HUDEP-2 (cell line): ENCODE results near the gene PSORS1C1.
"Not testable (repeated sequence)": the region's sequence is repeated elsewhere in the genome, so short reads cannot be mapped to it uniquely, and the experiment has no call there.

Experiments
- DNase-seq, 76 experiments: peaks; one replicate each; lab custom pipeline; 2025; ENCODE audit not compliant: unreplicated experiment in 76 of 76; lab: John Stamatoyannopoulos, UW

The PSORS1C1 gene

DNA sequence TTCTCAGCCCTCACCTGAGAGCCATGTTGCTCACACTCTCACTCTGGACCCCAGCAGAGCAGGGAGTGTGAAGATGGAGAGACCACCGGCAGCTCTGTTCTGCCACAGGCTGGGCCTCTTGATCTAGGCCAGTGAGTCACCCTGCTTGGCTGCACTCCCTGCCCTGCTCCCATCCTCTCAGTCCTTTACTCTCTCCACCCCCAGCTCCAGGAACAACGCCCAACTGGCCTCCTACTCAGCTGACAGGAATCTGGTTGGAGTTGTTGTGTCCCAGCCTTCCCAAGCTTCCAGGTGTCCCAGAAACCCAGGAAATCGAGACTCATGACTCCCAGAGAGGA, at the start of gene PSORS1C1:
PSORS1C1 (plus strand) TSS at position 260 of the 338 bp plus-strand sequence. CDS start 14,833 bp downstream, outside the sequence.
- DNase-seq = peak in 3 of 76 experiments; percentile 15 to 27 (median 21)

GRCh38 chr6:31065556-31065955, 49.0 kb upstream of the PSORS1C1 start:
- no peak for DNase-seq

DNA sequence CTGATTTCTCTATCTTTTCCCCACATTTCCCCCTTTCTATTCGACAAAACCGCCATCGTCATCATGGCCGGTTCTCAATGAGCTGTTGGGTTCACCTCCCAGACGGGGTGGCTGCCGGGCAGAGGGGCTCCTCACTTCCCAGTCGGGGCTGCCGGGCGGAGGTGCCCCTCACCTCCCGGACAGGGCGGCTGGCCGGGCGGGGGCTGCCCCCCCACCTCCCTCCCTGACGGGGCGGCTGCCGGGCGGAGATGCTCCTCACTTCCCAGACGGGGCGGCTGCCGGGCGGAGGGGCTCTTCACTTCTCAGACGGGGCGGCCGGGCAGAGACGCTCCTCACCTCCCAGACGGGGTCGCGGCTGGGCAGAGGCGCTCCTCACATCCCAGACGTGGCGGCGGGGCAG, 47.6 kb upstream of the PSORS1C1 start:
- DNase-seq = not testable (repeated sequence)

DNA sequence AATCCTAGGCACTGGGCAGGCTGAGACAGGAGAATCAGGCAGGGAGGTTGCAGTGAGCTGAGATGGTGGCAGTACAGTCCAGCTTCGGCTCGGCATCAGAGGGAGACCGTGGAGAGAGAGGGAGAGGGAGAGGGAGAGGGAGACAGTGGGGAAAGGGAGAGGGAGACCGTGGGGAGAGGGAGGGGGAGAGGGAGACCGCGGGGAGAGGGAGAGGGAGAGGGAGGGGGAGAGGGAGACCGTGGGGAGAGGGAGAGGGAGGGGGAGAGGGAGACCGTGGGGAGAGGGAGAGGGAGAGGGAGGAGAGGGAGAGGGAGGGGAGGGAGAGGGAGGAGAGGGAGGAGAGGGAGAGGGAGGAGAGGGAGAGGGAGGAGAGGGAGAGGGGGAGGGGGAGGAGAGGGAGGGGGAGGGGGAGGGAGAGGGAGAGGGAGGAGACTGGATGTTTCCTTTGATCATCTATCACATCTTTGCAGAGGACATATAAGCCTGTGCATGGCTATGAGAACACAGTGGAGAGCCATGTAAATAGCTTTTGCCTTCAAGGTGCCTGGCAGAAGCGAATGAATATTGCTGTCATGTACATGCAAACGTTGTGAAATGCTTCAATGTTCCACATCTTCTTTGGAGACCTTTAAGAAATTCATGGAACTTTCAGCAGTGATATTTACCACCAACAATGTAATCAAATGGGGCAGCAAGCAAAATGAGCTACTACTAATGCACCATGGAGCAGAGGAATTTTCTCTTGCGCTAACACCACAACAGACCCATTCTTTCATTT, 46.5 kb upstream of the PSORS1C1 start:
- DNase-seq = not testable (repeated sequence)

- peak in 69 of 76 experiments; percentile 10 to 83 (median 58) for DNase-seq
Observed at GRCh38 chr6:31068669-31069340, 45.8 kb upstream of the PSORS1C1 start.

DNA sequence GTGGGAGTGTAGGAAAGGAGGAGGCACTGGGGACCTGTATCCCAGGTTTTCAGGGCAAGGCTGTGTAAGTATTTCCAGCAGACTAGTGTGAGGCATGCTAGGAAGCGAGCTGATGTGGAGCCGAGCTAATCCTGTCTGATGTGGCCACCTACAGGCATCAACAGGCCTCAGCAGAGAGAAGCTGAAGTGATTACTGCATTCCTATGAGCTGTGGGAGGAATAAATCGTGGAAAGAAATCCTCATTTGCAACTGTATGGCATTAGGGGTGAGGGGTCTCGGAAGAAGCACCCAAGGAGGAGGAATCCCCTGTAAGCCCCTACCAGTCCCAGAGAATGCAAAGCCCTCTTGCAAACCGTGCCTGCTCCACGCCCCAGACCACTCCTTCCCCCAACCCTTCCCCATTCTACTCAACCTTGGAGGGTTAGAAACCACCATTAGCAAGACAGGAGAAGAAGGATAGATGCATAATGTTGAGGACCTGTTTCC, 43.8 kb upstream of the PSORS1C1 start:
- DNase-seq = no peak

GRCh38 chr6:31074401-31074800, 40.2 kb upstream of the PSORS1C1 start:
- DNase-seq = no peak

DNA sequence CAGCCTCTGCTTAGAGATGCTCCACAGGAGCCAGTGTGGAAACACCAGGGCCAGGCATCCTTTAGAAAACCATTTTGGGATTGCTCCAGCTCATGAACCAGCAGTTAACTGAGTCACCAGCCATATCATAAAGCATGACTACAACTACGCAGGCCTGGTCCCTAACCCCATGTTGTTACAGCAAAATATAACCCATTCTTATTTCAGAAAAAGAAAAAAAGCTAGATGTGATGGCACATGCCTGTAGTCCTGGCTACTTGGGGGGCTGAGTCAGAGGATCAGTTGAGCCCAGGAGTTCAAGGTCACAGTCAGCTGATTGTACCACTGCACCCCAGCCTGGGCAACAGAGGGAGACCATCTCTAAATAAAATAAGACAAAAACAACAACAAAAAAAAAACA, 39.1 kb upstream of the PSORS1C1 start:
- no peak for DNase-seq

- DNase-seq = no peak
Observed at GRCh38 chr6:31076611-31077010, 38.0 kb upstream of the PSORS1C1 start.

DNA sequence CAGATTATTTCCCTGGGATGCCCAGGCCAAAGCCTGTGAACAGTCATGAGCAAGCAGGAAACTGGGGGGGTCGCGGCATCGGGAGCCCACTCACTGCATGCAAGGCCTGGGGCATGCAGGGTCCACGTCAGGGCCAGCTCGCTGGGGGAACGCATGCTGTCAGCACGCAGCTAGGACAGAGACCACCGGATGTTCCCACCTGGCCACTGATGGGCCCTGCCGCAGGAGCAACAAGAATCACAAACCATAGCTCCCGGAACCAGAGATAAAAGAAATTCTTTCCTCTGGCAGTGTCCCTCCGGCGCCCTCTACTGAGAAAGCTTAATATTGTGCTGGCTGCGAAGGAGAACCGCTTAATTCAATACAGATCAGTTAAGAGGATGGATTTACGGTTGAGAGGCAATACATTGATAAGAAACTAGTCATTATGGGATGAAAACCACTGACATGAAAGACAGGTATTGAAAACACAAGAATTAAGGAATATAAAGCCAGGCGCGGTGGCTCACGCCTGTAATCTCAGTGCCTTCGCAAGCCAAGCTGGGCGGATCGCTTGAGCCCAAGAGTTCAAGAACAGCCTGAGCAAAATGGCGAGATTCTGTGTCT, 34.8 kb upstream of the PSORS1C1 start:
- peak in 54 of 76 experiments; percentile 10 to 71 (median 38) for DNase-seq

GRCh38 chr6:31081872-31082271, 32.7 kb upstream of the PSORS1C1 start:
- DNase-seq = no peak

GRCh38 chr6:31083742-31084354, 30.8 kb upstream of the PSORS1C1 start:
- peak in 58 of 76 experiments; percentile 9 to 72 (median 41) for DNase-seq

DNA sequence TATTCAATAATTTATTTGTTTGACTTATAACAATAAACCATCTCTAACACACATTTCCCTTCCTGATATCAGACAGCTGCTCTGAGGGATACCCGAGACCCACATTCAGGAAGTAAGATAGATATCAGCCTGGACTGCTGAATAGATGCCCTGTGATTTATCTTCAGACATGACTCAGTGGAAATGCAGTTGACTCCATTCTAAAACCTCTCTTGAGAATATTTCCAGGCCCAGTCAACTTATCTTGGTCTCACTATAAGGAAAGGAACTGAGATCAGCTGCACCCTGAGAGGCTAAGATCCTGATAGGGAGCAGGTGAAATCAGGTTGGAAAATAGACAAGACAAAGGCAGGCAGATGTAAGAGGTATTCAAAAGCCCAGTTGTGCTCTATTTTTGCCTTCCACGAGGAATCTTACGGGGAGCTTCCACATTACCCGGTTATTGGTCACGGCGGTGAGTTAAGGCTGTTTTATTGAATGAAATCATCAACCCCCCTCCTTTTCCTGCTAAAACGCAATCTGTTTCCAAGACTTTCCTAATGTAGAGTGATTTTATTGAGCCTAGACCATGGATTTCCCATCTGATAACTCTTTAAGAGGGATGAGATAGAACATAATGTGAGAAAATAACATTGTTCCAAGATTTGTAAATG, 27.7 kb upstream of the PSORS1C1 start:
- no peak for DNase-seq

- DNase-seq = peak in 70 of 76 experiments; percentile 15 to 91 (median 69)
Observed at GRCh38 chr6:31087494-31088089, 27.0 kb upstream of the PSORS1C1 start.

DNA sequence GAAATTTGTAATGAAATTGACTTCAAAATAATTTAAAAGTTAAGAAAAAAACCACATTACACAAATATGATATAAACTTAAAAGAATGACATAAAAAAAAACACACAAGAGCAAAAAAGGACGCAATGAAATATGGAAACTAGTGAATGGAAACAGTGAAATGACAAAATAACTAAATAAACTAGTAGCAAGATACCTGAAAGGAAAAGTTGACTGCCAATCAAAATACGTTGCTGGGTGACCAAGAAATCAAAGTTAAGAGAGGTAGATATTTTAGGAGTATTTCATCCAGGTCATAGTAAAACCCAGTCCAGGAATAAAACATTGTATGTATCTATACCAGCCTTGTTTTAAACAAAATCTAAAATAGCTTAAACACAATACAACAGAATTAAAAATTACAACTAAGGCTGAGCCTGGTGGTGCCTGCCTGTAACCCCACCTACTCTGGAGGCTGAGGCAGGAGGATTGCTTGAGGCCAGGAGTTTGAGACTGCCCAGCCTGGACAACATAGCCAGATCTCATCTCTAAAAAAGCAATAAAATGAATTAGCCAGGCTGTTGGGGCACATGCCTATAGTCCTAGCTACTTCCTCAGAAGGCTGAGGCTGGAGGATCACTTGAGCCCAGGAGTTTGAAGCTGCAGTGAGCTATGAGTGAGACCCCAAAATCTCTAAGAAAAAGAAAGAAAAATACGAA, 24.2 kb upstream of the PSORS1C1 start:
- DNase-seq = no peak

GRCh38 chr6:31090973-31091364, 23.6 kb upstream of the PSORS1C1 start:
- DNase-seq = no peak

DNA sequence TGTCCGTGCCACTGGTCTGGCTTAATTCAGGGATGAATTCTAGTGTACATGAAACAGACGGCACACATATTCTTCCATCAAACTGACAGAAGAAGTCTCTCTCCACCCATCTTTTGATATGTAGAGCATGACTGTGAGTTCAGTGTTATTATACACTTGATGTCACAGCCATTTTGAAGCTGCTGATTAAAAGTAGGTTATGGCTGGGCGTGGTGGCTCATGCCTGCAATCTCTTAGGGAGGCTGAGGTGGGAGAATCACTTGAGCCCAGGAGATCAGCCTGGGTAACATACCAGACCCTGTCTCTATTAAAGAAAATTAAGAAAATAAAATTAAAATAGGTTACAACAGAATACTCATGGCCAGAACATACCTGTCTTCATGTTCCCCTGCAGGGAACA, 22.9 kb upstream of the PSORS1C1 start:
- DNase-seq = no peak

DNA sequence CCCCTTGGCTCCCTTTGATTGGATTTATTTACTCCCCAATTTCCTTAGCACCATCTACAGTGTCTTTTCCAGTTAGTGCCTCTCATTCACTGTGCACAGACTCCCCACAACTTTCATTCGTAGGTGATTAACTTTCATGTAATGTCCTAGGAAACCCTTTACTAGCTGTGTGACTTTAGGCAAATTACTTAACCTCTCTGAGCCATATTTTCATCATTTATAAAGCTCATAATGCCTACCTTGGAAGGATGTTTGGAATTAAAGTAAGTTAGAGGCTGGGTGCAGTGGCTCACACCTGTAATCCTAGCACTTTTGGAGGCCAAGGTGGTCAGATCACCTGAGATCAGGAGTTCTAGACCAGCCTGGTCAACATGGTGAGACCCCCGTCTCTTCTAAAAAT, 22.4 kb upstream of the PSORS1C1 start:
- DNase-seq = no peak

- DNase-seq = peak in 1 of 76 experiments; percentile 54
Observed at GRCh38 chr6:31092769-31093505, 21.7 kb upstream of the PSORS1C1 start.
